Common myeloid progenitor, CD34-positive (primary cell): ENCODE data around the gene NEDD9.

Experiments used
- CTCF ChIA-PET: fragments of 350-600 bp; sonication (Branson Sonifier 250); formaldehyde crosslinking; loops from one replicate; lab custom pipeline; 2021; ENCODE audit warnings: antibody characterized with exemption; lab: Charles Lee
- POLR2A ChIA-PET: fragments of 350-600 bp; sonication (Branson Sonifier 250); formaldehyde crosslinking; loops from one replicate; lab custom pipeline; 2021; ENCODE audit warnings: antibody characterized with exemption; lab: Charles Lee
- DNase-seq, 3 donors: peaks; one replicate each; pipeline versions ENCODE4 v3.0.0 to v3.0.0-alpha.2; 2013
- H3K27ac ChIP-seq, 2 experiments: 1 replicate in 1 of 2; 2 replicates in 1 of 2; pipeline ENCODE4 v1.7.0; 2013; ENCODE audit warnings: inconsistent platforms in 2 of 2, low read length in 2 of 2, mild to moderate bottlenecking in 2 of 2, low read depth in 1 of 2, moderate library complexity in 1 of 2; ENCODE audit not compliant: severe bottlenecking in 2 of 2, insufficient read depth in 1 of 2, poor library complexity in 1 of 2
- H3K27me3 ChIP-seq, 5 experiments: replicated peaks in 2 of 5; 1 replicate in 3 of 5; 2 replicates in 2 of 5; pipeline versions ENCODE4 v1.6.1 to v1.7.0; 2013; ENCODE audit warnings: low read length in 4 of 5, mild to moderate bottlenecking in 2 of 5, moderate library complexity in 2 of 5, inconsistent platforms in 1 of 5; ENCODE audit not compliant: insufficient read depth in 5 of 5, control insufficient read depth in 4 of 5
- H3K36me3 ChIP-seq, 4 experiments: 1 replicate in 2 of 4; 2 replicates in 2 of 4; pipeline versions ENCODE4 v1.6.1 to v1.7.0; 2013; ENCODE audit warnings: low read length in 3 of 4, control low read depth in 1 of 4, mild to moderate bottlenecking in 1 of 4; ENCODE audit not compliant: control insufficient read depth in 4 of 4, insufficient read depth in 4 of 4
- H3K4me1 ChIP-seq, 4 experiments: 1 replicate in 3 of 4; 2 replicates in 1 of 4; pipeline versions ENCODE4 v1.6.1 to v1.7.1; 2013; ENCODE audit warnings: low read length in 3 of 4, mild to moderate bottlenecking in 3 of 4, control low read depth in 1 of 4, inconsistent platforms in 1 of 4, moderate library complexity in 1 of 4; ENCODE audit not compliant: control insufficient read depth in 4 of 4, insufficient read depth in 4 of 4; ENCODE audit errors: control extremely low read depth in 1 of 4
- H3K4me3 ChIP-seq, 7 experiments: 1 replicate in 4 of 7; 2 replicates in 3 of 7; pipeline versions ENCODE4 v1.5.1 to v1.7.0; 2013; ENCODE audit warnings: mild to moderate bottlenecking in 7 of 7, low read length in 6 of 7, moderate library complexity in 6 of 7, inconsistent platforms in 2 of 7, low read depth in 2 of 7, control low read depth in 1 of 7; ENCODE audit not compliant: insufficient read depth in 4 of 7, control insufficient read depth in 1 of 7; ENCODE audit errors: extremely low read depth in 1 of 7
- H3K9me3 ChIP-seq, 5 experiments: 1 replicate in 4 of 5; 2 replicates in 1 of 5; pipeline versions ENCODE4 v1.6.1 to v1.7.1; 2013; ENCODE audit warnings: low read length in 4 of 5, mild to moderate bottlenecking in 2 of 5, inconsistent platforms in 1 of 5, low read depth in 1 of 5, moderate library complexity in 1 of 5; ENCODE audit not compliant: control insufficient read depth in 4 of 5, insufficient read depth in 2 of 5; ENCODE audit errors: control extremely low read depth in 1 of 5
- WGBS: methylation state at CpG from one replicate; pipeline ENCODE4 v1.1.5; 2013; ENCODE audit not compliant: insufficient coverage; 5-methylcytosine and 5-hydroxymethylcytosine counted together

Gene NEDD9

GRCh38 chr6:11248974-11249761 lies 16.7 kb upstream of the NEDD9 start:
- H3K4me1 ChIP-seq: no peaks in the 10 kb centered on the region
- H3K27ac ChIP-seq: no peak overlapping the region
- H3K36me3 ChIP-seq: peaks cover 0 to 5% (median 2%) of the 10 kb centered on the region in 4 experiments
- ChIA-PET POLR2A (no interaction called here), CTCF (no interaction called here)
- no peak for DNase-seq
- peaks cover 0 to 7% (median 2%) of the 10 kb centered on the region in 5 experiments for H3K9me3 ChIP-seq
- no peak overlapping the region for H3K4me3 ChIP-seq
- WGBS: 100% methylated on average over 3 of the region's 3 CpGs
- no peaks in the 10 kb centered on the region for H3K27me3 ChIP-seq

- H3K9me3 ChIP-seq: peaks cover 0 to 7% (median 2%) of the 10 kb centered on the region in 5 experiments
- POLR2A ChIA-PET: no interaction called here
- no peak overlapping the region for H3K27ac ChIP-seq
- H3K36me3 ChIP-seq: peaks cover 0 to 6% (median 2%) of the 10 kb centered on the region in 4 experiments
- CTCF ChIA-PET: no interaction called here
- H3K4me1 ChIP-seq: no peaks in the 10 kb centered on the region
- no peak for DNase-seq
- WGBS: 100% methylated on average over 6 of the region's 6 CpGs
- H3K27me3 ChIP-seq: no peaks in the 10 kb centered on the region
- no peak overlapping the region for H3K4me3 ChIP-seq
Measured at GRCh38 chr6:11246722-11247121, 14.3 kb upstream of the NEDD9 start.

GRCh38 chr6:11245381-11246256 lies 13.2 kb upstream of the NEDD9 start:
- 100% methylated on average over 1 of the region's 9 CpGs for WGBS
- Histone ChIP-seq H3K9me3 (peaks cover 0 to 7% (median 2%) of the 10 kb centered on the region in 5 experiments), H3K36me3 (peaks cover 0 to 6% (median 2%) of the 10 kb centered on the region in 4 experiments), H3K27ac (no peak overlapping the region), H3K27me3 (no peaks in the 10 kb centered on the region), H3K4me1 (no peaks in the 10 kb centered on the region), H3K4me3 (no peak overlapping the region)
- DNase-seq: no peak
- ChIA-PET CTCF (no interaction called here), POLR2A (interaction anchor here (0.6 kb wide), 1 partner anchor 12 kb away, joined by 3 read pairs; no protein-coding TSS in a partner anchor)

- WGBS: 68% methylated on average over 2 of the region's 2 CpGs
- Histone ChIP-seq H3K36me3 (peaks cover 0 to 6% (median 2%) of the 10 kb centered on the region in 4 experiments), H3K27ac (no peak overlapping the region), H3K9me3 (peaks cover 0 to 5% (median 0%) of the 10 kb centered on the region in 5 experiments), H3K27me3 (no peaks in the 10 kb centered on the region), H3K4me3 (no peak overlapping the region), H3K4me1 (no peaks in the 10 kb centered on the region)
- POLR2A ChIA-PET: no interaction called here
- CTCF ChIA-PET: no interaction called here
- DNase-seq: peak in 1 of 3 donors; percentile 29
Measured at GRCh38 chr6:11244387-11245126, 12.1 kb upstream of the NEDD9 start.

- 80% methylated on average over 1 of the region's 1 CpG for WGBS
- no peaks in the 10 kb centered on the region for H3K27me3 ChIP-seq
- POLR2A ChIA-PET: no interaction called here
Measured at GRCh38 chr6:11243861-11244260, 11.4 kb upstream of the NEDD9 start.

GRCh38 chr6:11242711-11243110 lies 10.2 kb upstream of the NEDD9 start:
- DNase-seq: no peak
- ChIA-PET CTCF (interaction anchor here (0.8 to 1.8 kb wide), 3 partner anchors 9 to 254 kb away, joined by 3 to 4 read pairs (median 3); no protein-coding TSS in a partner anchor), POLR2A (no interaction called here)

More at GRCh38 chr6:11243861-11244260, 11.4 kb upstream of the NEDD9 start:
- CTCF ChIA-PET: interaction anchor here (1.2 to 1.8 kb wide), 2 partner anchors 72 to 253 kb away, joined by 3 to 4 read pairs; no protein-coding TSS in a partner anchor
- H3K36me3 ChIP-seq: peaks cover 0 to 6% (median 2%) of the 10 kb centered on the region in 4 experiments
- no peak overlapping the region for H3K4me3 ChIP-seq
- DNase-seq: no peak
- no peak overlapping the region for H3K27ac ChIP-seq
- H3K9me3 ChIP-seq: peaks cover 0 to 2% (median 0%) of the 10 kb centered on the region in 5 experiments
- no peaks in the 10 kb centered on the region for H3K4me1 ChIP-seq

More at GRCh38 chr6:11242711-11243110, 10.2 kb upstream of the NEDD9 start:
- Histone ChIP-seq H3K4me3 (no peak overlapping the region), H3K9me3 (no peaks in the 10 kb centered on the region), H3K4me1 (no peaks in the 10 kb centered on the region), H3K36me3 (peaks cover 0 to 2% (median 0%) of the 10 kb centered on the region in 4 experiments), H3K27me3 (no peaks in the 10 kb centered on the region), H3K27ac (no peak overlapping the region)
